ENCODE results near the gene CPNE1. TPM values are rescaled to one million over a fixed set of nuclear protein-coding genes. Genes with fewer than 3 reads are reported as not detected.
A peak's percentile ranks its signal among the peaks of the same experiment; 100 is the strongest.
"Not testable (repeated sequence)": the region's sequence is repeated elsewhere in the genome, so short reads cannot be mapped to it uniquely, and the experiment has no call there.

Gene CPNE1
- 88.8 and 101 TPM in 2 replicates for total RNA-seq
- 128 and 146 TPM in 2 replicates for polyA plus RNA-seq
- 162 and 173 TPM in 2 replicates for polyA plus RNA-seq (2012)
- polyA minus RNA-seq (ENCODE audit: low replicate concordance), result 232 and 304 TPM in 2 replicates

DNA sequence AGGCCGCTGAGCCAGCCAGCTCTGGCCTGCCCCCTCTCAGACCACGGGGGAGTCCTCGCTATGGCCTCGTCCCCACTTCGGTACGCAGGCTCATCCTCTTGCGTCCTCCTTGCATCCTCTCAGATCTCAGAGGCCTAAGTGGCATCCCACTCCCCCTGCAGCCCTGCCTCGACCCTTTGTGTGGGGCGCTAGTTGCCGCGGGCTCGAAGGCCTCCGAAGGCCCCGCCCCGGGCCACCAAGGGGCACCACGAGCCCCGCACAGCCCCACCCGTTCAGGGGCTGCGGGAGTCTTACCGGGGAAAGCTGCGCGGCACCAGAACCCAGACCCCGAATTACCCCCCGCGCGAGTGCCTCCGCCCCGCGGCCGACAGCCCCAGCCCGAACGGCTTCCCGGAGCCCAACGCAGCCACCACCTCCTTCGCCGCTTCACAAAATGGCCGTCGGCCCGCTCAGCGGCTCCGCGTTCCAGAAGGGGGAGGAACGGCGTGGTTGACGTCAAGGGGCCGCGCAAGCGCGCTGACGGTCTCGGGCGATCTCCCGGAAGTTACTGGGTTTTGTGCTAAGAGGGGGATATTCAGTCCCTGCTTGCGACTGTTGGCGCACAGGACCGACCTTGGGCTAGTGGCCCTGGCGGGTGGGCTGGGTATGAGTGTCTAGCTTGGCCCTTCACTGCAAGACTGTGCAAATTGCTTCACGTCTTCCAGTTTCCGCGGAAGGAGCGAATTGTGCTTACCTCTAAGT is at the start of gene CPNE1, which contains the start of gene RBM12:
TSS of gene CPNE1 (minus strand) at position 435 of the 741 bp plus-strand sequence. CDS start 31,977 bp downstream, outside the sequence.
TSS of gene RBM12 (minus strand) at position 435 of the 741 bp plus-strand sequence. CDS start 9,578 bp downstream, outside the sequence.
- H3K9me3 ChIP-seq (ENCODE audit: control insufficient read depth, insufficient read depth, low read depth, low read length), result no peaks in the 10 kb centered on the region
- peaks cover 51% of the 10 kb centered on the region for H3K79me2 ChIP-seq (ENCODE audit: control insufficient read depth, insufficient read depth, low read length)
- no peak for TF ChIP-seq EZH2 (IDR thresholded peaks at IDR 0.05; ENCODE audit: low read length, missing control alignments)
- TF ChIP-seq, protein P1, sequence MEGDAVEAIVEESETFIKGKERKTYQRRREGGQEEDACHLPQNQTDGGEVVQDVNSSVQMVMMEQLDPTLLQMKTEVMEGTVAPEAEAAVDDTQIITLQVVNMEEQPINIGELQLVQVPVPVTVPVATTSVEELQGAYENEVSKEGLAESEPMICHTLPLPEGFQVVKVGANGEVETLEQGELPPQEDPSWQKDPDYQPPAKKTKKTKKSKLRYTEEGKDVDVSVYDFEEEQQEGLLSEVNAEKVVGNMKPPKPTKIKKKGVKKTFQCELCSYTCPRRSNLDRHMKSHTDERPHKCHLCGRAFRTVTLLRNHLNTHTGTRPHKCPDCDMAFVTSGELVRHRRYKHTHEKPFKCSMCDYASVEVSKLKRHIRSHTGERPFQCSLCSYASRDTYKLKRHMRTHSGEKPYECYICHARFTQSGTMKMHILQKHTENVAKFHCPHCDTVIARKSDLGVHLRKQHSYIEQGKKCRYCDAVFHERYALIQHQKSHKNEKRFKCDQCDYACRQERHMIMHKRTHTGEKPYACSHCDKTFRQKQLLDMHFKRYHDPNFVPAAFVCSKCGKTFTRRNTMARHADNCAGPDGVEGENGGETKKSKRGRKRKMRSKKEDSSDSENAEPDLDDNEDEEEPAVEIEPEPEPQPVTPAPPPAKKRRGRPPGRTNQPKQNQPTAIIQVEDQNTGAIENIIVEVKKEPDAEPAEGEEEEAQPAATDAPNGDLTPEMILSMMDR (conservative IDR thresholded peaks at IDR 0.05 in 1 of 2, IDR thresholded peaks at IDR 0.05 in 1 of 2; ENCODE audit: low read depth in 1 of 2, low read length in 2 of 2), result no peak
- H3K4me3 ChIP-seq (replicated peaks in 1 of 4; ENCODE audit: control extremely low read depth in 1 of 4, insufficient read depth in 1 of 4, low read depth in 3 of 4, low read length in 4 of 4), result peak within 1 kb of the TSS; percentile 65 to 93 (median 86)
- H4K20me1 ChIP-seq (ENCODE audit: control insufficient read depth, extremely low read depth, insufficient read depth, low read length), result peaks cover 24% of the 10 kb centered on the region
- peaks cover 9% of the 10 kb centered on the region for H3K4me1 ChIP-seq (ENCODE audit: control insufficient read depth, extremely low read depth, insufficient read depth, low read length)
- peak within 1 kb of the TSS; percentile 90 for H3K27ac ChIP-seq (ENCODE audit: insufficient read depth, low read length)
- peak within 1 kb of the TSS; percentile 98 for H3K9ac ChIP-seq (ENCODE audit: insufficient read depth, low read length)
- peaks cover 5% of the 10 kb centered on the region for H3K36me3 ChIP-seq (ENCODE audit: control insufficient read depth, insufficient read depth, low read length)
- H3K4me2 ChIP-seq (ENCODE audit: extremely low read depth, insufficient read depth, low read length), result peak within 1 kb of the TSS; percentile 93
- DNase-seq (ENCODE audit: low read depth in 2 of 2), result peak; percentile 88 to 93
- peak within 1 kb of the TSS; percentile 99 for H2AFZ ChIP-seq (ENCODE audit: low read length)
- no peaks in the 10 kb centered on the region for H3K27me3 ChIP-seq (ENCODE audit: control insufficient read depth, insufficient read depth, low read length)

GRCh38 chr20:35714127-35714526 is 49.4 kb upstream of the CPNE1 start:
- Histone ChIP-seq H3K27me3 (ENCODE audit: control insufficient read depth, insufficient read depth, low read length) (no peaks in the 10 kb centered on the region), H3K4me3 (replicated peaks in 1 of 4; ENCODE audit: control extremely low read depth in 1 of 4, insufficient read depth in 1 of 4, low read depth in 3 of 4, low read length in 4 of 4) (no peak overlapping the region), H3K27ac (ENCODE audit: insufficient read depth, low read length) (no peak overlapping the region), H3K4me2 (ENCODE audit: extremely low read depth, insufficient read depth, low read length) (no peak overlapping the region), H3K4me1 (ENCODE audit: control insufficient read depth, extremely low read depth, insufficient read depth, low read length) (no peaks in the 10 kb centered on the region), H3K9me3 (ENCODE audit: control insufficient read depth, insufficient read depth, low read depth, low read length) (no peaks in the 10 kb centered on the region), H2AFZ (ENCODE audit: low read length) (no peak overlapping the region), H3K79me2 (ENCODE audit: control insufficient read depth, insufficient read depth, low read length) (peaks cover 80% of the 10 kb centered on the region), H4K20me1 (ENCODE audit: control insufficient read depth, extremely low read depth, insufficient read depth, low read length) (peaks cover 5% of the 10 kb centered on the region), H3K36me3 (ENCODE audit: control insufficient read depth, insufficient read depth, low read length) (peaks cover 26% of the 10 kb centered on the region), H3K9ac (ENCODE audit: insufficient read depth, low read length) (no peak overlapping the region)
- DNase-seq (ENCODE audit: low read depth in 2 of 2), result no peak
- no peak for TF ChIP-seq EZH2 (IDR thresholded peaks at IDR 0.05; ENCODE audit: low read length, missing control alignments)
- TF ChIP-seq, protein P1 (conservative IDR thresholded peaks at IDR 0.05 in 1 of 2, IDR thresholded peaks at IDR 0.05 in 1 of 2; ENCODE audit: low read depth in 1 of 2, low read length in 2 of 2), result no peak

DNA sequence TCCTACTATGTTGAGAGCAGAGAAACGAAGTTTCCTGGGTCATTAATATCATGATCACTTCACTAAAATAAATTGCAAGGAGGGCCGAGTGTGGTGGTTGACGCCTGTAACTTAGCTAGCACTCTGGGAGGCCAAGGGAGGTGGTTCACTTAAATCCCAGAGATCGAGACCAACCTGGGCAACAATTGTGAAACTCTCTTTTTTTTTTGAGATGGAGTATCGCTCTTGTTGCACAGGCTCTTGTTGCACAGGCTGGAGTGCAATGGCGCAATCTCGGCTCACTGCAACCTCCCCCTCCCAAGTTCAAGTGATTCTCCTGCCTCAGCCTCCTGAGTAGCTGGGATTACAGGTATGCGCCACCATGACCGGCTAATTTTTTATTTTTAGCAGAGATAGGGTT is 48.4 kb upstream of the CPNE1 start:
- H3K79me2 ChIP-seq (ENCODE audit: control insufficient read depth, insufficient read depth, low read length), result peaks cover 77% of the 10 kb centered on the region
- not testable (repeated sequence) for H3K27ac ChIP-seq (ENCODE audit: insufficient read depth, low read length); H3K9ac ChIP-seq (ENCODE audit: insufficient read depth, low read length); H3K4me2 ChIP-seq (ENCODE audit: extremely low read depth, insufficient read depth, low read length); H4K20me1 ChIP-seq (ENCODE audit: control insufficient read depth, extremely low read depth, insufficient read depth, low read length); H3K4me3 ChIP-seq (replicated peaks in 1 of 4; ENCODE audit: control extremely low read depth in 1 of 4, insufficient read depth in 1 of 4, low read depth in 3 of 4, low read length in 4 of 4); H3K4me1 ChIP-seq (ENCODE audit: control insufficient read depth, extremely low read depth, insufficient read depth, low read length); H3K27me3 ChIP-seq (ENCODE audit: control insufficient read depth, insufficient read depth, low read length); DNase-seq (ENCODE audit: low read depth in 2 of 2); H3K9me3 ChIP-seq (ENCODE audit: control insufficient read depth, insufficient read depth, low read depth, low read length); H2AFZ ChIP-seq (ENCODE audit: low read length)
- peaks cover 29% of the 10 kb centered on the region for H3K36me3 ChIP-seq (ENCODE audit: control insufficient read depth, insufficient read depth, low read length)

Data from fibroblast of lung (primary cell).